Measurements from ENCODE around the gene F10. TPM values are rescaled to one million over a fixed set of nuclear protein-coding genes. Genes with fewer than 3 reads are reported as not detected.
A peak's percentile ranks its signal among the peaks of the same experiment; 100 is the strongest.

The F10 gene
- total and polyA plus RNA-seq, 2 of the 13 experiments (the other 11 are each of a cell fraction or from before 2014, with no cell fraction given), result 58.4 to 237 TPM

DNA sequence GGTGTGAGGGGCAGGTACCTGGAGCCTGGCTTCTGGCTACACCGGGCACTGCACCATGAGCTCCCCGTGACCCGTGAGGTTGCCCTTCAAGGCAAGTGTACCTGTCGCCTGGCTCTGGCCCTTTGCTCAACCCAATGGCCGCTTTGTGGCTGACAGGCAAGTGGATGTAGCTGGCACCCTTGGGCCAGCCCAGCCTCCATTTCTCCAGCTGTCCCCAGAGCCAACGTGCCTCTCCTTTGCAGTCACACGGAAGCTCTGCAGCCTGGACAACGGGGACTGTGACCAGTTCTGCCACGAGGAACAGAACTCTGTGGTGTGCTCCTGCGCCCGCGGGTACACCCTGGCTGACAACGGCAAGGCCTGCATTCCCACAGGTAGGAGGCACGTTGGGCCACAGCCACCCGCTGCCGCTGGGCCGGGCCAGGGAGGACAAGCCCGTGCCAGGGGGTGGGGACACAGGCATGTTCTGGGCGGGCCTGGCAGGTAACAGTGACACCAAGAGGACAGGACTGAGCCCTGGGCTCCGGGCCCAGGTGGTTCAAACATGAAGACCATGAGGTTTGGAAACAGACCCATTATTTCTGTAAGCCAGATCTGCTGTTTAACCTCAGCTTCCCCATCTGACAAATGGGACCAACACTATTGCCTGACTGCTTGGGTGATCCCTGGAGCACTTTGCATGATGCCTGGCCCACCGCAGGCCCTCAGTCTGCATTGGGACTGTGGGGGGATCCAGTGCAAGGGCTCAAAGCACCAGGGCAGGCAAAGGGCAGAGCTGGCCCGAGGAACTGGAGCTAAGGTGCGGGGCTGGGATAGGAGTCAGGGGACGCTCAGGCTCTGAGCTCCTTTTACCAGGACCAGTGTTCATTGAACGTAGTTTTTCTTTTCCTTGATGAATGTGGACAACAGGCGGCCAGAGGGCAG is 18.3 kb downstream of the F10 start (continued):
- TF ChIP-seq ZNF629 (CRISPR knock-in tag; conservative IDR thresholded peaks at IDR 0.05), result peak; percentile 90
- TF ChIP-seq ZBTB38 (CRISPR knock-in tag; IDR thresholded peaks at IDR 0.05), result peak; percentile 39; the same call in 1 of the 2 replicates
- TF ChIP-seq, protein P1, sequence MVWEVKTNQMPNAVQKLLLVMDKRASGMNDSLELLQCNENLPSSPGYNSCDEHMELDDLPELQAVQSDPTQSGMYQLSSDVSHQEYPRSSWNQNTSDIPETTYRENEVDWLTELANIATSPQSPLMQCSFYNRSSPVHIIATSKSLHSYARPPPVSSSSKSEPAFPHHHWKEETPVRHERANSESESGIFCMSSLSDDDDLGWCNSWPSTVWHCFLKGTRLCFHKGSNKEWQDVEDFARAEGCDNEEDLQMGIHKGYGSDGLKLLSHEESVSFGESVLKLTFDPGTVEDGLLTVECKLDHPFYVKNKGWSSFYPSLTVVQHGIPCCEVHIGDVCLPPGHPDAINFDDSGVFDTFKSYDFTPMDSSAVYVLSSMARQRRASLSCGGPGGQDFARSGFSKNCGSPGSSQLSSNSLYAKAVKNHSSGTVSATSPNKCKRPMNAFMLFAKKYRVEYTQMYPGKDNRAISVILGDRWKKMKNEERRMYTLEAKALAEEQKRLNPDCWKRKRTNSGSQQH (CRISPR knock-in tag; IDR thresholded peaks at IDR 0.05; ENCODE audit: low read depth), result no peak
- TF ChIP-seq ZNF614 (CRISPR knock-in tag; IDR thresholded peaks at IDR 0.05; ENCODE audit: borderline replicate concordance), result no peak
- TF ChIP-seq ZNF605 (CRISPR knock-in tag; IDR thresholded peaks at IDR 0.05), result no peak
- no peak for TF ChIP-seq GABPB1 (CRISPR knock-in tag; IDR thresholded peaks at IDR 0.05)
- TF ChIP-seq, protein P2, sequence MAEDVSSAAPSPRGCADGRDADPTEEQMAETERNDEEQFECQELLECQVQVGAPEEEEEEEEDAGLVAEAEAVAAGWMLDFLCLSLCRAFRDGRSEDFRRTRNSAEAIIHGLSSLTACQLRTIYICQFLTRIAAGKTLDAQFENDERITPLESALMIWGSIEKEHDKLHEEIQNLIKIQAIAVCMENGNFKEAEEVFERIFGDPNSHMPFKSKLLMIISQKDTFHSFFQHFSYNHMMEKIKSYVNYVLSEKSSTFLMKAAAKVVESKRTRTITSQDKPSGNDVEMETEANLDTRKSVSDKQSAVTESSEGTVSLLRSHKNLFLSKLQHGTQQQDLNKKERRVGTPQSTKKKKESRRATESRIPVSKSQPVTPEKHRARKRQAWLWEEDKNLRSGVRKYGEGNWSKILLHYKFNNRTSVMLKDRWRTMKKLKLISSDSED (CRISPR knock-in tag; IDR thresholded peaks at IDR 0.05), result peak; percentile 52; the same call in 1 of the 2 replicates
- TF ChIP-seq AGO1 (IDR thresholded peaks at IDR 0.05; ENCODE audit: low read depth, low read length, poor library complexity, severe bottlenecking), result peak; percentile 35
- TF ChIP-seq, protein P3, sequence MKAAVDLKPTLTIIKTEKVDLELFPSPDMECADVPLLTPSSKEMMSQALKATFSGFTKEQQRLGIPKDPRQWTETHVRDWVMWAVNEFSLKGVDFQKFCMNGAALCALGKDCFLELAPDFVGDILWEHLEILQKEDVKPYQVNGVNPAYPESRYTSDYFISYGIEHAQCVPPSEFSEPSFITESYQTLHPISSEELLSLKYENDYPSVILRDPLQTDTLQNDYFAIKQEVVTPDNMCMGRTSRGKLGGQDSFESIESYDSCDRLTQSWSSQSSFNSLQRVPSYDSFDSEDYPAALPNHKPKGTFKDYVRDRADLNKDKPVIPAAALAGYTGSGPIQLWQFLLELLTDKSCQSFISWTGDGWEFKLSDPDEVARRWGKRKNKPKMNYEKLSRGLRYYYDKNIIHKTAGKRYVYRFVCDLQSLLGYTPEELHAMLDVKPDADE (CRISPR knock-in tag; IDR thresholded peaks at IDR 0.05), result no peak
- TF ChIP-seq, protein P4, sequence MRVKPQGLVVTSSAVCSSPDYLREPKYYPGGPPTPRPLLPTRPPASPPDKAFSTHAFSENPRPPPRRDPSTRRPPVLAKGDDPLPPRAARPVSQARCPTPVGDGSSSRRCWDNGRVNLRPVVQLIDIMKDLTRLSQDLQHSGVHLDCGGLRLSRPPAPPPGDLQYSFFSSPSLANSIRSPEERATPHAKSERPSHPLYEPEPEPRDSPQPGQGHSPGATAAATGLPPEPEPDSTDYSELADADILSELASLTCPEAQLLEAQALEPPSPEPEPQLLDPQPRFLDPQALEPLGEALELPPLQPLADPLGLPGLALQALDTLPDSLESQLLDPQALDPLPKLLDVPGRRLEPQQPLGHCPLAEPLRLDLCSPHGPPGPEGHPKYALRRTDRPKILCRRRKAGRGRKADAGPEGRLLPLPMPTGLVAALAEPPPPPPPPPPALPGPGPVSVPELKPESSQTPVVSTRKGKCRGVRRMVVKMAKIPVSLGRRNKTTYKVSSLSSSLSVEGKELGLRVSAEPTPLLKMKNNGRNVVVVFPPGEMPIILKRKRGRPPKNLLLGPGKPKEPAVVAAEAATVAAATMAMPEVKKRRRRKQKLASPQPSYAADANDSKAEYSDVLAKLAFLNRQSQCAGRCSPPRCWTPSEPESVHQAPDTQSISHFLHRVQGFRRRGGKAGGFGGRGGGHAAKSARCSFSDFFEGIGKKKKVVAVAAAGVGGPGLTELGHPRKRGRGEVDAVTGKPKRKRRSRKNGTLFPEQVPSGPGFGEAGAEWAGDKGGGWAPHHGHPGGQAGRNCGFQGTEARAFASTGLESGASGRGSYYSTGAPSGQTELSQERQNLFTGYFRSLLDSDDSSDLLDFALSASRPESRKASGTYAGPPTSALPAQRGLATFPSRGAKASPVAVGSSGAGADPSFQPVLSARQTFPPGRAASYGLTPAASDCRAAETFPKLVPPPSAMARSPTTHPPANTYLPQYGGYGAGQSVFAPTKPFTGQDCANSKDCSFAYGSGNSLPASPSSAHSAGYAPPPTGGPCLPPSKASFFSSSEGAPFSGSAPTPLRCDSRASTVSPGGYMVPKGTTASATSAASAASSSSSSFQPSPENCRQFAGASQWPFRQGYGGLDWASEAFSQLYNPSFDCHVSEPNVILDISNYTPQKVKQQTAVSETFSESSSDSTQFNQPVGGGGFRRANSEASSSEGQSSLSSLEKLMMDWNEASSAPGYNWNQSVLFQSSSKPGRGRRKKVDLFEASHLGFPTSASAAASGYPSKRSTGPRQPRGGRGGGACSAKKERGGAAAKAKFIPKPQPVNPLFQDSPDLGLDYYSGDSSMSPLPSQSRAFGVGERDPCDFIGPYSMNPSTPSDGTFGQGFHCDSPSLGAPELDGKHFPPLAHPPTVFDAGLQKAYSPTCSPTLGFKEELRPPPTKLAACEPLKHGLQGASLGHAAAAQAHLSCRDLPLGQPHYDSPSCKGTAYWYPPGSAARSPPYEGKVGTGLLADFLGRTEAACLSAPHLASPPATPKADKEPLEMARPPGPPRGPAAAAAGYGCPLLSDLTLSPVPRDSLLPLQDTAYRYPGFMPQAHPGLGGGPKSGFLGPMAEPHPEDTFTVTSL (CRISPR knock-in tag; IDR thresholded peaks at IDR 0.05; ENCODE audit: borderline replicate concordance), result no peak
- TF ChIP-seq TARDBP (CRISPR knock-in tag; IDR thresholded peaks at IDR 0.05), result no peak
- peak; percentile 34; the same call in 1 of the 2 replicates for TF ChIP-seq ZNF772 (CRISPR knock-in tag; IDR thresholded peaks at IDR 0.05)
- no peak for TF ChIP-seq HCFC1 (IDR thresholded peaks at IDR 0.05; ENCODE audit: low read depth, low read length)
- no peak for TF ChIP-seq PAWR (CRISPR knock-in tag; IDR thresholded peaks at IDR 0.05; ENCODE audit: borderline replicate concordance)
- no peak for TF ChIP-seq SATB2 (CRISPR knock-in tag; IDR thresholded peaks at IDR 0.05)
- no peak for TF ChIP-seq ZNF383 (CRISPR knock-in tag; IDR thresholded peaks at IDR 0.05; ENCODE audit: borderline replicate concordance)
- TF ChIP-seq DMAP1 (CRISPR knock-in tag; IDR thresholded peaks at IDR 0.05), result no peak
- TF ChIP-seq ZNF501 (CRISPR knock-in tag; IDR thresholded peaks at IDR 0.05), result no peak
- no peak for TF ChIP-seq NONO (IDR thresholded peaks at IDR 0.05)
- no peak for TF ChIP-seq NONO (CRISPR knock-in tag; conservative IDR thresholded peaks at IDR 0.05)
- peak; percentile 75 for TF ChIP-seq AGO2 (optimal IDR thresholded peaks at IDR 0.05; ENCODE audit: low read depth, low read length)
